Activated effector memory CD4-positive, alpha-beta T cell treated with Interleukin-2 at 50 U/mL for 16 hours (primary cell): ENCODE data around the gene NLRC5.
"Not testable (repeated sequence)": the region's sequence is repeated elsewhere in the genome, so short reads cannot be mapped to it uniquely, and the experiment has no call there.

ENCODE experiments used
- DNase-seq: peaks from one replicate; pipeline ENCODE4 v3.0.0-alpha.2; 2020

The NLRC5 gene

DNA sequence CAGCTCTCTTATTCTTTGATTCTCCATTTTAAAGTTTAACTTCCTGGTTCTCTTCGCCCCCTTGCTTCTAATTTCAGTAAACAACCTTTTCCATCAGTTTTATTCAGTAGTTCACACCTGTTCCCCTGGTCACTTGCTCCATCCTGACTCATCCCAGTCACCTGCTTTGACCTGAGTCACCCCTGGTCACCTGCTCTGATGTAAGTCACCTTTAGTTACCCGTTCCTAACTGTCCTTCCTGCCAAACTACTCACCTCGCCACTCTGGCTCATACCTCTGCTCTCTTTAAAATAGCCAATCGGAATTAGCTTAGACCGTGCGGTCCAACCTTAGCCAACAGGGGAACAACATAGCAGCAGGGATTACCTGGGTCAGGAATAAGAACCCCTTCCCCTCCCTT, 4.7 kb upstream of the NLRC5 start:
- DNase-seq = no peak

DNA sequence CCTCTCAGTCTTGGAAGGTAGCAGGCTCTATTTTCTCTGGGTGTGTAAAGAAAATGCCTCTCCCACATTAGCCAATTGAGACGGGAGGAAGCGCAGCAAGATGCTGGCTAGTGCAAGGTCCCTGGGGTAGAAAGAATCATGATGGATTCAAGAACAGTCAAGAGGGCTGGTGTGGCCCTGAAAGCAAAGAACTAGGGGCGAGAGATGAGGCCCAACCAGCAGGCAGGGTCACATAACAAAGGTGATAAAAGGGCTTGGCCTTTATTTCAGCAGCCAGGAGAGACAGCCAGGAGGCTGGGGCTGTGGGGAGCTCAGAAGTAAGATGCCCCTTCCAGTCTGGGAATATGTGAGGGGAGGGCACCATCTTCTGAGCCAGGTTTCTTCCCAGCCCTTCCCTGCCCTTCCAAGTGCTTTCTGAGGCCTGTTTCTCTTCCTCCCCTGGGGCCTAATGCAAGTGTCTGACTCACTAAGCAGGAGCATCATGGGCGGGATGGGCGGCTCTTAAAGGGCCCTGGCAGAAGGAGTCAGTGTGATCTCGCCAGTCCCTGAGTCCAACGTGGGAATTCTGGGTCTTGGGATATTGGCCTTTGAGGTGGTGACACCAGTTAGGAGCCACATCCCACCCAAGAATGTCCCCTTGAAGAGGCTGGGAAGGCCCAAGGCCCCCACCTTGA, 3.9 kb upstream of the NLRC5 start:
- no peak for DNase-seq

DNA sequence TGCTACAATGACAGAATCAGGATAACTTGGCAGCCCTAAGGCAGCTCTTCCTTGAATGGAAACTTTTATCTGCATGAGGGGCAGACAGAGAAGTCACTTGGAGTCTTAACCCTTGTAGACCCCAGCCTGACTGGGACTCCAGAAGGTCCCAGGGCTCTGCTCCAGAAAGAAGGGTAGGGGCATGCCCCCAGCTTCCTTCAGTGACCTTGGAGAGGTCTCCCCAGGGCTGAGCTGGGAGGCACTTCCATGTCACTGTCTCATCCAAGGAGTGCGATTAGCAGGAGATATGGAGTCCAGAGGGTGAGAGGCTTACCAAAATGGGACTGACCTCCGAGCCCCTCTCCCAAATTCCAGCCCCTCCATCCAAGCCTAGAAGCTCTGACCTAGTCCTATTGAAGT, 3.4 kb upstream of the NLRC5 start:
- DNase-seq = no peak

DNA sequence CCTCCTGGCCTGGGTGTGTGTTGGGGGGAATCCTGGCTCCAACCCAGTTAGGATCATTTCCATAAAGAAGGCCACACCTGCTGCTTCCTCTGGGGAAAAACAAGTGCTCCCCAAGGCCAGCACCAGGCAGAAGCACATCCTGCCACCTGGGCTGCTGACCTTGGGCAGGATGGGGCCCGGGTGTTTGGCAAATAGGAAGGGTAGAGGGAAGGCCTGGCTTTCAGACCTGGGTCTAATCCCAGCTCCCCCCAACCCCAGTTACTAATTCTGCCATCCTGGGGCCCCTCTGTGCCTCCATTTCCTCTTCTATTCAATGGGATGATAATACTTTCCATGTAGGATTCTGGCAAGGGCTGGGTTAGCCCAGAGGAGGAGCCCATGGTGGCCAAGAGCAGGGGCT, 3.0 kb upstream of the NLRC5 start:
- DNase-seq = no peak

DNA sequence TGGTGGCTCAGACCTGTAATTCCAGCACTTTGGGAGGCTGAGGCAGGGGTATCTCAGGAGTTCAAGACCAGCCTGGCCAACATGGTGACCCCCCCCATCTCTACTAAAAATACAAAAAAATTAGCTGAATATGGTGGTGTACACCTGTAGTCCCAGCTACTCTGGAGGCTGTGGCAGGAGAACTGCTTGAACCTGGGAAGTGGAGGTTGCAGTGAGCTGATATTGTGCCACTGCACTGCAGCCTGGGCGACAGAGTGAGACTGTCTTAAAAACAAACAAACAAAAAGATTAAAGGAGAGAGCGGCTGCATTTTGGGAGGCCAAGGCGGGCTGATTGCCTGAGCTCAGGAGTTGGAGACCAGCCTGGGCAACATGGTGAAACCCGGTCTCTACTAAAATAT, 2.4 kb upstream of the NLRC5 start:
- DNase-seq = not testable (repeated sequence)

DNA sequence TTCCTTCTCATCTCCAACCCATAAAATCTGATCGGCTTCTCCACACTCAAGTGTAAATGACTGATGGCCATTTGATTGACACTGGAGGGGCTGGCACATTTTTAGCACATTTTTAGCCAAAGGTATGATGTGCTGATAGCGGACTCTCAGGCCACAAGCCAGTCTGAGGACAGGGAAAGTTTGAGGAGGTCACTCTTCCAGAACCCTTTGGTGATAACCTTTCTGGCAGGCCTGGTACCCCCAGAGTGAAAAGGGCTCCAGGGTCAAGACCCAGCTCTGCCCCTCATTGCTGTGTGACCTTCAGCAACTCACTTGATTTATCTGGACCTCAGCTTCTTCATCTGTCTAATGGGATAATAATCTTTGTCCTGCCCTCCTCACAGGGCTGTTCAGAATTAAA, 1.7 kb upstream of the NLRC5 start:
- no peak for DNase-seq

DNA sequence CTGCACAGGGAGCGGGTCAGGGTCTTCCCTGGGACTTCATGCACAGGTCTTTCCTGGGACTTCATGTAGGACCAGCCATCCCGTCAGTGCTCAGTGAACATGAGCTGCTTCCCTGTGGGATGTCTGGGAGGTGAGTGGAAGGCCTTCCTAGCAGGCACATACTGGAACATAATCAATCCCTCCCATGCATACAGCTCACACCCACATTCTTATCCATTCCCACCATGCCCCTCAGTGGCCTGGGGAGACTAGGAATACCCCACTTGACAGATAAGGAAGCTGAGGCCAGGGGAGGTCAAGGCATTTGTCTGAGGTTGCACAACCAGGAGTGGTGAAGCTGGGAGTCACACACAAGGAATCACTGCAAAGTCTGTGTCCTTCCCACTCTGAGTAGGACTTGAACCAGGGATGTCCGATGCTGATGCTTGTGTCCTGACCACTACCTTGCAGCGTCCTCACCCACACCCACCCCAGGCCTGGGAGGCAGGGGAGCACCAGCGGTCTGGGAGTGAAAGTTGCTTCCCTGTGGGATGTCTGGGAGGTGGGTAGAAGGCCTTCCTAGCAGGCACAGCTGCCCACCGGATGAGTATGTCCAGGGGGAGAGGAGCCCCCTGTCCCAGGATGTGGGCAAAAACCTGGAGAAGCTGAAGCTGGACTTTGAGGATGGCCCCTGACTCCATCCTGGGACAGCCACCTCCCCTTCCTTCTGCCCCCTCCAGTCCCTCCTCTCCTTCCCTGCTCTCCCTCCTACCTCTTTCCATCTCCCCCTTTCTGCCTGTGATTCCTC, 1.0 kb upstream of the NLRC5 start:
- DNase-seq = no peak

DNA sequence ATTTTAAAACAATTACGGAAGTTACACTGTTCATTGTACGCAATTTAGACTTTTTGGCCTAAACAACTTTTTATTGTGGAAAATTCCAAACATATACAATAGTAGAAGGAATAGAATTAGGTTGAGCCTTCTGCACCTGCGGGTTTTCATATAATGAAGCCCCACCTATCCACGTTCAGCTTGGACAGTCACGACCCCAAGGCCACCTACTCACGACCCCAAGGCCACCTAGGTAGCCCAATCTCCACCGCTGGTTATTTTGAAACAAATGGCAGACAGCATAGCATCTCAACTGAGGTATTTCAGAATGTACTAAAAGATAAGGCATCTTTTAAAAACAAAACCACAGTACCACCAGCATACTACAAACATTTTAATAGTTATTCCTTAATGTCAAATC, 631 bp downstream of the NLRC5 start:
- DNase-seq = no peak

DNA sequence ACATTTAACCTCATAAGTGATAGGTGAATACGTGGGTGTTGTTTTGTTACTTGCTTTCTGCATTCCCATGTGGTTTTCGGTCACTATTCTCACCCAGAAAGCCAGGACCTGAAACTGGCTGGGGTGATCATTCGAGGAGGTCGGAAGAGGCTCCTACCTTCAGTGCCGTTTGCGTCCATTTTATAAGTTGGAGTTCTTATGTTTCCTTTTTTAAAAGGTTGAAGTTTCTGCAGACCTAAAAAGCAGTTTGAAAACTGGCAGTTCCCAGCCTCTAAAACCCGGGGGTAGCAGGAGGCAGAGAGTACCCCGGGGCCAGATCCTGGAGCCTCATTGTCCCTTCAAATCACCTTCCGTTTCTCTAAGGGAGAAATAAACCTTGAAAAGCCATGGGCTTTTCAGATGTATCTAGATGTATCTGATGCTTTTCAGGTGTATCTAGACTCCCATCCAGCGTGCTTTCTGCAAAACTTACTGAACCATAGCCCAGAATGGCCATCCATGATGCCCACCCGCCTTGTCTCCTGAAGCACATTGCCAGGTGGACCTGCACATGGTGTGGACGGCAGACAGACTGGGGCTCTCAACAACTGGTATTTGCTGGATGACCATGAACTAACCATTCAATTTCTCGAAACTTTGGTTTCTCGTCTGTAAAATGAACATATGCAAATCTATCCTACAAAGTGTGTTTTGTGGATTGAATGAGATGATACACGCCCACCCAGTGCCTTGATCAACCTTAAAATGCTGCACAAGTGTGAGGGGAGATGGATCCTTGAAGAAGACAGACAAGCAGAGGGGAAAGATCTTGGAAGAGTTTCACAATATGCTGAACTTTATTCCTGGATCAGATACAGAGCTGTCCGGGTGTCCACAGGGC, 1.3 kb downstream of the NLRC5 start:
- no peak for DNase-seq

DNA sequence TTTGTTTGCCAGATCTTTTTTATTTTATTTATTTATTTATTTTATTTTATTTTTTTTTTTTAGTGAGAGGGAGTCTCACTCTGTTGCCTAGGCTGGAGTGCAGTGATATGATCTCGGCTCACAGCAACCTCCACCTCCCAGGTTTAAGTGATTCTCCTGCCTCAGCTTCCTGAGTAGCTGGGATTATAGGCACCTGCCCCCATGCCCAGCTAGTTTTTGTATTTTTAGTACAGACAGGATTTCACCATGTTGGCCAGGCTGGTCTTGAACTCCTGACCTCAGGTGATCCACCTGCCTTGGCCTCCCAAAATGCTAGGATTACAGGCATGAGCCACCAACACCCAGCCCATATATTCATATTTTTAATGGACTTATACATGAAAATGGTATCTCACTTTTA, 3.1 kb downstream of the NLRC5 start:
- not testable (repeated sequence) for DNase-seq

DNA sequence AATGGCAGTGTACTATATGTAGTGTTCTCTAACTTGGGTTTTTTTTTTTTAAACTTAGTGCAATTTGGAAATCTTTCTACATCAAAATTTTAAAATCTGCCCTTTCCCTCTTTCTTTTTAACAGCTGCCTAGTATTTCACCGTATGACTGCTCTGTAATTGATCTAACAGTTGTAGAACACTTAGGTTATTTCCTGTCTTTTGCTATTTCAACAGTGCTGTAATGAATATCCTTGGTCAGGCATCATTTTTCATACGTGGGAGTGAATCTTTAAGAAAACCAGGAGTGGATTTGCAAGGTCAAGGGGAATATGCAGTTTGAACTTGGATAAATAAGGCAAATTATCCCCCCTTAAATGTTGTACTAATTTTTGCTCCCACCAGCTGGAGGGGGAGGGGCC, 3.8 kb downstream of the NLRC5 start:
- no peak for DNase-seq

DNA sequence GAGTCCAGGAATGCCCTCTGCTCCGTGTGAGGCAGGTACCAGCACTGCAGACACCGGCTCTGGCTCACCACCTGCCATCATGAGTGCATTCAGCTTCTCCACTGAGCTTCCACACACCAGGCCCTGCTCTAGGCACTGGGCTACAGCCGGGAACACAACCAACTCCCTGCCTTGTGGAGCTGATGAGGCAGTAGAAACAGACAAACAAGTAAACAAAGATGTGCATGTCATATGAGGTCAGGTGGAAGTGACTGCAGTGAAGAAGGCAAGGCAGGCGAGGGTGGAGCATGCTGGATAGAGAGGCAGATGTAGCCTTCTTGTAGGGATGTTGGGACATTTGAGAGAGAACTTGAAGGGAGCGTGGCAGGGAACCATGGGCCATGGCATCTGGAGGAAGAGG, 5.0 kb downstream of the NLRC5 start:
- DNase-seq = no peak

DNA sequence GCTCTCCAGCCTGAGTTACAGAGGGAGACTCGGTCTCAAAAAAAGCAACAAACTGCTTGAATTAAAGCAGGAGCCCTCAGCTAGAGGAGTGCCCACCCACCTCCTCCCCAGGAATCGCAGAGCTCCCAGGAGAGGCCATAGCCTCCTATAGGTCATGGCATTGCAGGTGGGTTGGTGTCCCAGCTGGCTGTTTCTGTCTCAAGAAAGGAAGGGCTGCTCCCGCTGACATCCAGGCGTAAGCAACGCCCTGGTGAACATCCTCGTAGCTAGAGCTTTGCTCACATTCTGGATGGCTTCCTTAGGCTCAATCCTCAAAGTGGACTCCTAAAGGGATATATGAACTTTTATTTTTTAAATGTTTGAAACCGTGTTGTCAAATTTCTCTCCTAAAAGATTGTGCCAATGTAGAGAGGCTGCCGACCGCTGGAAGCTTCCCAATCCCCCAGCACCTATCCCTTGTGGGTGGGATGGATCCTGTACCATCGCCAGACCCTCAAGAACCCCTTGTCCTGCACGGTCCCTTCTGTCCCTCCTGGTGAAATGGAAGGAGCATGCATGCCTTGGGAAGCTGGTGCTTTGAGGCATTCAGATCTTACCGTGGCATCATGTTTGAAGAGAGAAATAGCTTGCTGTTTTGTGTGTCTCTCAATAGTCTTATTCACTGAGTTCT, 5.9 kb downstream of the NLRC5 start:
- no peak for DNase-seq

DNA sequence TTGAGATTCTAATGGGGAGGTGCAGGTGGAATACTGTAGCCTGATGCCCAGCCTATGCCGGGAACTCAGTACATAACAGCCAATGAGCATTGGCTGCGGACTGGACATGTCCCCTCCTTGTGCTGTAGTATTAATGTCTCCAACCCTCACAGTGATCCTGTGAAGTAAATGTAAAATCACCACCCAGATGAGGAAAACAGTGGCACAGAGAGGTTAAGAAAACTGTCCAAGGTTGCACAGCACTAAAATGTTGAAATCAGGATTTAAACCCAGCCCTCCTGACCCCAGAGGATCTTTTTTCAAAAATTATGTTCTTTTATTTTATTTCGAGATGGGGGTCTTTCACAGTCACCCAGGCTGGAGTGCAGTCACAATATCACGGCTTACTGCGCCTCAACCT, 7.9 kb downstream of the NLRC5 start:
- no peak for DNase-seq

DNA sequence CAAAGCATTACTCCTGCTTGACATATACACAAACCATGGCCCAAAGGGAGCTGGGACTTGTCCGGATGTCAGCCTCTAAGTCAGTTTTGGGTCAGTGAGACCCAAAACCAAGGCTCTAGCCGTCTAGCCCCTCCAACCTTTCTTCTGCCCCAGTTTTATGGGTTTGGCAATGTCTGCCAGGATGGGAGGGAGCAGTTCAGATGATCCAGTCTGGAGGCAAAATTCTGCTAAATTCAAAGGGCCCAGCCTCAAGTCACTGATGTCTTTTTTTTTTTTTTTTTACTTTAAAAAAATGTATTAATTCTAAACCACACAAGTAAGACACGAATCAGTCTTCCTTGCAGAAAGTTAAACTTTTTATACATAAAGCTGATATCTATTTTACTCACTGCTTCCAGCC, 8.6 kb downstream of the NLRC5 start:
- DNase-seq = no peak

DNA sequence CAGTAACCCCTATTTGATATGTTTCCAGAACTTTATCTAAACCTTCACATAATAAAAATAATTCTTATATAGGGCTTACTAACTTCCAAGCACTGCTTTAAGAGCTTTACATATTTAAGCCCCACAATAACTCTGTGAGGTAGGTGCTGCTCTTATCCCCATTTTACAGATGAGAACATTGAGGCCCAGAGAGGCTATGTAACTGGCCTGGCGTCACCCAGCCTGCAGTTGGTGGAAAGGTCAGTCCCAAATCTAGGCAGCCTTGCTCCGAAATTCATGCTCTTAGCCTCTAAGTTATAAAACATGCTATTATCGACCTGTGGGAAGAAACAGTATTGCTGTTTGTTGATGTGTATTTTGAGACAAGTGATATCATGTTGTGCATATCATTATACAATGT, 9.0 kb downstream of the NLRC5 start:
- no peak for DNase-seq

DNA sequence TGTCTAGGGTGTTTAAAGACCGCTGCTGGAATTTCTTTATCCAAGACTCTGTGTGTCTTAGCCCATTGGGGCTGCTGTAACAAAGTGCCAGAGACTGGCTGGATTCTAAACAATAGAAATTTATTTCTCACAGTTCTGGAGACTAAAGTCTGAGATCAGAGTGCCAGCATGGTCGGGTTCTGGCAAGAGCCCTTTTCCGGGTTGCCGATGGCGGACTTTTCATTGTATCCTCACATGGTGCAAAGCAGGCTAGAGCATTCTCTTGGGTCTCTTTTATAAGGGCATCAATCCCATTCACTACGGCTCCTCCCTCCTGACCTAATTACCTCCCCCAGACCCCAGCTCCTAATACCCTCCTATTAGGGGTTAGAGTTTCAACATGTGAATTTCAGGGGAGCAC, 9.5 kb downstream of the NLRC5 start:
- no peak for DNase-seq

DNA sequence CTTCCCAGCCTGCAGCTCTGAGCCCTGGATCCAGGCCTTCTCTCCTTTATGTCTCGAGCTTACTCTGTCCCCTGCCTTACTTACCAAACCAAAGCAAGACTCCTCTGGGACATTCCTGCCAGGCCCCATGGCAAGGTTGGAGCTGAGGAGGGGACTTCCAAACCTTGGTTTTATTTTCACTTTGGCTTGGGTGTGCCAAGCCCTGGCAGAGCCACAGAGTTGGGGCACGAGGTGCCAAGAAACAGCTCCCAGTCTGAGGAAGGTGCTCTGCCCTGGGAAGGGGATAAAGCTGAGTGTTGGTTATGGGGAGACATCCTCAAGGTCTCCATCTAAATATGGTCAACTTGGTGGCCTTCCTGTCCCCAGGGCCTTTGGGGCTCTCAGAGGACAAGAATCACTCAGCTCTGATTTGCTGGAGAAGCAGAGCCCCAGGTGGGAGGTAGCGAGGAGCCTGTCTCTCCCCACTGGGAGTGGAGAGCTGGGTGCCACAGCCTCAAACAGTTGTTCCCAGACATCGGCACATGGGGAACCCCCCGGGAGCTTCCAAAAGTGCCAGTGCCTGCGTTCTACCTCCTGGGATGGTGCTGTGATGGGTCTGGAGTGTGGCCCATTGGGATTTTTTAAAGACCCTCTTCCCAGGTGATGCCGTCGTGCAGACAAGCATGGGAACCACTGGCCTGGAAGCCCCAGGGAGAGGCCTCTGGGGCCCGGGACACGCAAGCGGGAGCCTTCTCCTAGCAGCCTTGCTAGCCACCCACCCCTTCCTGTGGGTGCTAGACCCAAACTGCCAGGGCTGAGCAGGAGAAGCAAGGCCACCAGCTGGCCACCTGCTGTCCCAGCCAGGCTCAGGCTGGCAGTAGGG, 10.3 kb downstream of the NLRC5 start:
- no peak for DNase-seq

DNA sequence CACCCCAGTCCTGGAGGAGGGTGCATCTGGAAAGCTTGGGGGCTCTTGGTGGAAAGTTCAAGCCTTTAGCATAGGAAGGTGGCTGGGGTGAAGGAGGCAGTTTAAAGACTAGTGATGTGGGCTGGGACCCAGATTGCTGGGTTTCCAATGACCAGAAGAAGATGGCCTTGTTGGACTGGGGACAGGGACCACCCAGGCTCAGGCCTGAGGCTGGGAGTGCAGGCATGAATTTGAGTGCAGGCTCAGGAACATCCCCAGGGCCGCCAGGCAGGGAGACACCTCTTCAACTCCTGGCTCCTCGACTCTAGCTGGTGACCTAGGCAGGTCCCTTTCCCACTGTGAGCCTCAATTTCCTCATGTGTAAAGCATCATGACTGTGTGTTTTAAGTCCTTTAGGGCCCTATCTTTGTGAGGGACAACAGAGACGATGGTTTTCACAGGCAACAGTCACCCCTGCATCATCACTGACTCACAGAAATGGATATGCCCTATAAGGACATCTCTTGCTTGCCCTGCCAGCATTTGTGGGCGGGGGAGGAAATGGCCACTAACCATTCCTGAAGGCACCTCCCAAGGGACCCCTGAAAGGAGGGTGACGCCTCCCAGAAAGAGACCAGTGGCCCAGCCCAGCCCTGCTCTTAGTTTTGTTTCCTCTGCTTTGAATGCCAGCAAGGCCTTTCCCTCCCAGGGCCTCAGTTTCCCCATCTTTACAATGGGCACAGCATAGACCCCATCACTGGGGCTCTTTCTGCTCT, 11.1 kb downstream of the NLRC5 start:
- DNase-seq = no peak

DNA sequence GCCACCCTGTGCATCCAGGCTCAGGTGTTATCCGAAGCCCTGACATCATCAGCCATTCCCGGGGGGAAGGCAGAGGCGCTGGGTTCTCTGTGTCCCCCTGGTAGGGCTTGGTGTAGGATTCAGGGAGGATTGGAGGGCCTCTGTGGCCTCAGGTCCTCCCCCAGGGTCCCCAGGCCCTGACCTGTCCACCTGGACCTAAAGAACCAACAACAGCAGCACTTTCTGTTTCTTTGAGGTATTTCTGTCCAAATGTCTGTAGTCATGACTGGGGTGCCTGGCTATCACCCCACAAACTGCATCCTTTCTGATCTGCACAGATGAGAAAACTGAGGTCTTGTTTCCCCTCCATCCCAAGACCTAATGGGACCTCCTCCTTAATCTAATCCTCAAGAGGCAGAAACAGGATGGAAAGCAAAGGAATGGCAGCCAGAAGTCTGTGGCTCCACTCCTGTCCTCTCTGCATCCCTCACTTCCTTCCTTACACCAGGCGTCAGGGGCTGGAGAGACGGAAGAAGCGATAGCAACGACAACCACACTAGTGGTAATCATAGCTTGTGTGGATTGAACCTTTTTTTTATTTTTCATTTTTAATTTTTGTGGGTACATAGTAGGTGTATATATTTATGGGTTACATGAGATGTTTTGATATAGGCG, 11.8 kb downstream of the NLRC5 start:
- DNase-seq = no peak
